Gastroesophageal sphincter (tissue), 4 donors: ENCODE data around the gene RAD9B. TPM values are rescaled to one million over a fixed set of nuclear protein-coding genes. Genes with fewer than 3 reads are reported as not detected.
"Not testable (repeated sequence)": the region's sequence is repeated elsewhere in the genome, so short reads cannot be mapped to it uniquely, and the experiment has no call there.

Source experiments
- ATAC-seq: fragments of 150-250 bp; one replicate; pipeline ENCODE4 v1.9.1; 2016; ENCODE audit warnings: mild to moderate bottlenecking, moderate library complexity
- H3K27ac ChIP-seq, 4 donors: fragments of 200-600 bp; sonication (generic) in 3 of 4; 1 replicate in 3 of 4; 2 replicates in 1 of 4; pipeline ENCODE4 v1.5.1; 2016 to 2019
- H3K27me3 ChIP-seq: fragments of 200-600 bp; sonication (generic); one replicate; pipeline ENCODE4 v1.5.1; 2019
- H3K36me3 ChIP-seq, 2 donors: fragments of 200-600 bp; sonication (generic); one replicate each; pipeline ENCODE4 v1.5.1; 2019; ENCODE audit warnings: control low read depth in 1 of 2
- H3K4me1 ChIP-seq, 3 donors: fragments of 200-600 bp; sonication (generic); 1 replicate in 2 of 3; 2 replicates in 1 of 3; pipeline ENCODE4 v1.5.1; 2016 to 2019; ENCODE audit warnings: control low read depth in 2 of 3
- H3K4me3 ChIP-seq, 2 donors: fragments of 200-600 bp; sonication (generic); one replicate each; pipeline ENCODE4 v1.5.1; 2019; ENCODE audit warnings: mild to moderate bottlenecking in 1 of 2, moderate library complexity in 1 of 2
- H3K9me3 ChIP-seq, 3 donors: fragments of 200-600 bp; sonication (generic); one replicate each; pipeline ENCODE4 v1.5.1; 2017 to 2019; ENCODE audit warnings: control low read depth in 2 of 3
- EP300 ChIP-seq: sonication (generic); formaldehyde crosslinking; IDR thresholded peaks from one replicate; pipeline ENCODE4 v1.6.1; 2017; ENCODE audit warnings: antibody characterized with exemption, mild to moderate bottlenecking
- POLR2A ChIP-seq, 2 donors: fragments of 450-650 bp; IDR thresholded peaks; one replicate each; pipeline ENCODE4 v1.6.1; 2017; ENCODE audit warnings: antibody characterized with exemption in 2 of 2, mild to moderate bottlenecking in 2 of 2, moderate library complexity in 1 of 2
- POLR2AphosphoS5 ChIP-seq: sonication (generic); formaldehyde crosslinking; IDR thresholded peaks from one replicate; pipeline ENCODE4 v1.6.1; 2017; ENCODE audit warnings: antibody characterized with exemption
- WGBS, 2 donors: methylation state at CpG; one replicate each; pipeline ENCODE4 v1.1.5; 2018; ENCODE audit warnings: low coverage in 1 of 2; 5-methylcytosine and 5-hydroxymethylcytosine counted together
- total RNA-seq, 4 donors: library from RNA; depleted of rRNA; stranded (reverse); fragments of >200 nt; gene quantifications; one replicate each; pipeline ENCODE4 v1.1.0, GENCODE V29; 2016
- TF ChIP-seq, protein P1 (sequence below), 4 experiments: fragments of 200-600 bp in 2 of 4; fragments of 450-650 bp in 2 of 4; sonication (generic) in 1 of 4; IDR thresholded peaks; one replicate each; pipeline ENCODE4 v1.5.1; 2017 to 2019; ENCODE audit warnings: antibody characterized with exemption in 4 of 4, mild to moderate bottlenecking in 2 of 4, moderate library complexity in 2 of 4

RAD9B gene
- 1 to 10 TPM; 1.1 to 5.1 (median 1.9) TPM for total RNA-seq

DNA sequence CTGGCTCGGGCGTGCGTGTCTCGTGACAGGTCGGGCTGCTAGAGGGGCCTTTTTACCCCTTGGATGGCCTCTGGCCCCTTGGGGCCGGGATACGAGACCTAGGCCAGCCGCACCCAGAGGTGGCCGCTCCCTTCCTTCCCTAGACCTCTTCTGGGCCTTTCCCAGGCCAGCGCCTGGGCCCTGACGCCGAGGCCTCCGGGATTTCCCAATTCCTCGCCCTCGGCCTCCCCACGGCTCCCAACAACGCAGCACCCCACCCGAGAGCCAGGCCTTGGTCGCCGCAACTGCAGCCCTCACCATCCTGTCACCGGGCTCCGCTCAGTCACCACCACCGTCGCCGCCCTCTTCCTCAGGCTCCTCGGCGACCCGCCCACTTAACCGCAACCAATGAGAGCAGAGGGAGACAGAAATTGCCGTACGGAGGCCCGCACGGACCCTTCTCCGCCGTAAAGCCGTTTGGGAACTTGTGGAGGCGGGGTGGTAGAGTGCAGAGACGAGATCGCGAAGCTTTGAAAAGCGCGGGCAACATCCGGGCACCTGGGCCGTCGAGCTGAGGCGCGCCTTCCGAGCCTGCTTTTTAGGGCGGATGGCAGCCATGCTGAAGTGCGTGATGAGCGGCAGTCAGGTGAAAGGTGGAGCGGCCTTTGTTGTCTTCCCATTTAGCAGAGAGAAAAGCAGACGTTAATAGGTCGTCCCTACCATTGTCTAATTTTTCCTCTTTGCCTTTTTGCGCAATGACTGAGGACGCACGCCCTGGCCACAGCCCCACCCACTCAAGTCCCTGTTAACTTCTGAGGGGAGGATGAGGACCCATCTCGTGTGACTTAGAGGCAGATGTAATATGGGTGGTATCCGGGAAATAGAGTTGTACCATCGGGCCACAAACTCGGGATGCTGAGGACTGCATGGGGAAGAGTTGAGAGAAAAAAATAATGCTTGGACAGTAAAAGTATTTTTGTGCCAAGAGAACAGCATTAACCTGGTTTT, at the start of gene RAD9B, which contains the start of gene VPS29:
Gene RAD9B (plus strand): TSS at position 580 of the 987 bp plus-strand sequence. CDS start 7 bp downstream, at position 587.
Gene VPS29 (minus strand): TSS at position 360 of the 987 bp plus-strand sequence. CDS start 60 bp downstream, at position 300.
- Histone ChIP-seq H3K27ac (peak within 1 kb of the TSS; percentile 84 to 93 (median 92)), H3K4me1 (peaks cover 3 to 48% (median 10%) of the 10 kb centered on the region in 3 donors), H3K27me3 (no peaks in the 10 kb centered on the region), H3K4me3 (peak within 1 kb of the TSS; percentile 71 to 78), H3K36me3 (no peaks in the 10 kb centered on the region), H3K9me3 (no peaks in the 10 kb centered on the region)
- 11 to 12% methylated on average over 15 to 34 of the region's 61 CpGs for whole genome bisulfite sequencing, 2 donors
- ATAC-seq = peak; percentile 96
- TF ChIP-seq POLR2AphosphoS5 = peak; percentile 99
- peak; percentile 85 to 90 for TF ChIP-seq POLR2A (IDR thresholded peaks at IDR 0.05)
- TF ChIP-seq, protein P1, sequence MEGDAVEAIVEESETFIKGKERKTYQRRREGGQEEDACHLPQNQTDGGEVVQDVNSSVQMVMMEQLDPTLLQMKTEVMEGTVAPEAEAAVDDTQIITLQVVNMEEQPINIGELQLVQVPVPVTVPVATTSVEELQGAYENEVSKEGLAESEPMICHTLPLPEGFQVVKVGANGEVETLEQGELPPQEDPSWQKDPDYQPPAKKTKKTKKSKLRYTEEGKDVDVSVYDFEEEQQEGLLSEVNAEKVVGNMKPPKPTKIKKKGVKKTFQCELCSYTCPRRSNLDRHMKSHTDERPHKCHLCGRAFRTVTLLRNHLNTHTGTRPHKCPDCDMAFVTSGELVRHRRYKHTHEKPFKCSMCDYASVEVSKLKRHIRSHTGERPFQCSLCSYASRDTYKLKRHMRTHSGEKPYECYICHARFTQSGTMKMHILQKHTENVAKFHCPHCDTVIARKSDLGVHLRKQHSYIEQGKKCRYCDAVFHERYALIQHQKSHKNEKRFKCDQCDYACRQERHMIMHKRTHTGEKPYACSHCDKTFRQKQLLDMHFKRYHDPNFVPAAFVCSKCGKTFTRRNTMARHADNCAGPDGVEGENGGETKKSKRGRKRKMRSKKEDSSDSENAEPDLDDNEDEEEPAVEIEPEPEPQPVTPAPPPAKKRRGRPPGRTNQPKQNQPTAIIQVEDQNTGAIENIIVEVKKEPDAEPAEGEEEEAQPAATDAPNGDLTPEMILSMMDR (IDR thresholded peaks at IDR 0.05) = peak in 1 of 4 experiments; percentile 14
- TF ChIP-seq EP300 = no peak

DNA sequence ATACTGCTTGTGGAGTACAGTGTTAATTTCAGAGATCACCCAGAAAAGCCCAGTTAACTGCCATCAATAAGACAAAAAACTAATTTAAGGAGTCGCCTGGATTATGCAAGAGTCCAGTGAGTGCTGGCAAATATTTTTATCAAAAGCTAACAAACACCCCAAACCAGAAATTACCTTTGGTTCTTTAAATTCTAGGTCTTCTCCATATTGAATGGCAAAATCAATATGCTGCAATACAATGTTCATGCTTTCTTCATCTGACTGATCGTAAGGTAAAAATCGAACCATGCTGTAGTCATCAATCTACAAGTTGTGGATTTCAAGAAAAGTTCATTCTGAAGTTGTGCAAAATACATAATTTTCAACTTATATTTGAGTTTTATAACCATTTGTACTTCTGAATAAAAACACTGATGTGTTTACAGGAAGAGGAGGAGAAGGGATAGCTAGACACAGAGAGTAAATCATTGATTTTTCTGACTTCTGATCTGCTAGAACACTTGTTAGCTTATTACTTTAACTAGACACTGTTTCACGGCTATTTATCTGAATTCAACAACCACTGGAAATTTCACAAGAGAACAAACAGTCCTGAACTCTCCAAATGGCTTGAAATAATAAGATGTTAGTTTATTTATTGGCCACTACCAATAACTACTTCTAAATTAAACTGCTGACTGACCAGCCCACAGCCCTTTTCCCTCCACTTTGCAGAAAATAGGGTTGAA, 48.4 kb upstream of the RAD9B start:
- Histone ChIP-seq H3K27me3 (no peaks in the 10 kb centered on the region), H3K4me3 (no peak overlapping the region), H3K4me1 (peaks cover 0 to 8% (median 5%) of the 10 kb centered on the region in 3 donors), H3K36me3 (peaks cover 0 to 71% of the 10 kb centered on the region in 2 donors), H3K9me3 (no peaks in the 10 kb centered on the region), H3K27ac (no peak overlapping the region)
- TF ChIP-seq, protein P1 (IDR thresholded peaks at IDR 0.05) = no peak
- TF ChIP-seq POLR2A (IDR thresholded peaks at IDR 0.05) (no peak), EP300 (no peak), POLR2AphosphoS5 (no peak)
- 90 to 97% methylated on average over 4 of the region's 4 CpGs for WGBS, 2 donors
- ATAC-seq = no peak

DNA sequence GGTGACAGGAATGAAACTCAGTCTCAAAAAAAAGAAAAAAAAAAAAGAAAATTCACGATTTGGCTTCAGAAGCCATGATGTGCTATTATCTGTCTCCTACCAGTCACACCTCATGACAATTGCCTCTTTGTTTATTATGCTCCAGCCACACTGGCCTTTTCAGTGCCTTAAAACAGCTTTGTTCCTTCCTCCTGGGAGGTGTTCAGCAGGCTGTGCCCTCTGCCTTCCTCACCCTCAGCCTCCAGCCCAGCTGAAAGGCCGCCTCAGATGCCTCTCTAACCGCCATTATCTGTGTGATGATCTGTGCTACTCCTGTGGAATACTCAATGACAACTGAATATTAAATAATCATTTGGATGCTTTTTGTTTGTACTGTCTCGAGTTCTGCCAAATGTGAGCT, 43.4 kb upstream of the RAD9B start:
- Histone ChIP-seq H3K9me3 (no peaks in the 10 kb centered on the region), H3K36me3 (peaks cover 0 to 100% of the 10 kb centered on the region in 2 donors), H3K4me3 (no peak overlapping the region), H3K27me3 (no peaks in the 10 kb centered on the region), H3K27ac (no peak overlapping the region), H3K4me1 (no peaks in the 10 kb centered on the region)
- 72 to 86% methylated on average over 4 of the region's 4 CpGs for WGBS, 2 donors
- no peak for ATAC-seq
- TF ChIP-seq POLR2A (IDR thresholded peaks at IDR 0.05) (no peak), POLR2AphosphoS5 (no peak), EP300 (no peak)
- TF ChIP-seq, protein P1 (IDR thresholded peaks at IDR 0.05) = no peak

DNA sequence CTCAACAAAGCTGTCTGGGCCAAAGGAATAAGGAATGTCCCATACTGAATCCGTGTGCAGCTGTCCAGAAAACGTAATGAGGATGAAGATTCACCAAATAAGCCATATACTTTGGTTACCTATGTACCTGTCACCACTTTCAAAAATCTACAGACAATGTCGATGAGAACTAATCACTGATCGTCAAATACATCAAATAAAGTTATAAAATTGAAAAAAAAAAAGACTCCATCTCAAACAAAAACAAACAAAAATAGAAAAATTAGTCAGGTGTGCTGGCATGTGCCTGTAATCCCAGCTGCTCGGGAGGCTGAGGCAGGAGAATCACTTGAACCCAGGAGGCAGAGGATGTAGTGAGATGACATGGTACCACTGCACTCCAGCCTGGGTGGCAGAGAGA, 40.9 kb upstream of the RAD9B start:
- not testable (repeated sequence) for H3K27me3 ChIP-seq, H3K4me3 ChIP-seq, H3K27ac ChIP-seq, H3K9me3 ChIP-seq, ATAC-seq, H3K4me1 ChIP-seq
- WGBS, 2 donors = 74 to 83% methylated on average over 1 to 5 of the region's 5 CpGs
- peaks cover 0 to 93% of the 10 kb centered on the region in 2 donors for H3K36me3 ChIP-seq

DNA sequence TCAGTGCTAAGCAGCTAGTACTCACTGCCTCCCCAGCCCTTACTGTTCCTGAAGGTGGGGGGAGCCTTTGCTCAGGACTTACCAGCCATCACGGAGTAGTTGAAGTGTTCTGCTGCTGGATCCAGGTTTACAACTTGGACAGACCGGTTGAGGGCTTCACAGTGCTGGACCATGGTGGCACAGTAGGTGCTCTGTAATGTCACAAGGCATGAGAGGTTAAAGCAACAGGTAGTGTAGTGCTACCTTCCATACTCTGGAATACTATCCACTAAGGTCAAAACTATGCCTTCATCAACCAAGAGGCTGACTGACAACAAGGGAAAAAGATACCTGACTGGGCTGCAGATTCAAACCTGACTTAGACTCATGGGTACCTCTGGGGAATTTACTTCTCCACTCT, 37.1 kb upstream of the RAD9B start:
- no peak for TF ChIP-seq POLR2A (IDR thresholded peaks at IDR 0.05)
- TF ChIP-seq, protein P1 (IDR thresholded peaks at IDR 0.05) = no peak
- TF ChIP-seq POLR2AphosphoS5 = no peak
- no peak for TF ChIP-seq EP300

DNA sequence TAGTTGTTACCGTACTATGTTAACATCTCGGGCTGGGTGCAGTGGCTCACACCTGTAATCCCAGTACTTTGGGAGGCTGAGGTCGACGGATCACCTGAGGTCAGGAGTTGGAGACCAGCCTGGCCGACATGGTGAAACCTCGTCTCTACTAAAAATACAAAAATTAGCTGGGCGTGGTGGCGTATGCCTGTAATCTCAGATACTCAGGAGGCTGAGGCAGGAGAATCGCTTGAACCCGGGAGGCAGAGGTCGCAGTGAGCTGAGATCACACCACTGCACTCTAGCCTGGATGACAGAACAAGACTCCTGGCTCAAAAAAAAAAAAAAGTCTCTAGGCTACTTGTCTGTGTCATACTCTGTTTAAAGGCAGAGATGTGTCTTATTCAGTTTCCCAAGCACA, 36.4 kb upstream of the RAD9B start:
- not testable (repeated sequence) for H3K27me3 ChIP-seq, H3K27ac ChIP-seq, ATAC-seq, H3K9me3 ChIP-seq, H3K4me3 ChIP-seq
- 88 to 89% methylated on average over 5 to 11 of the region's 11 CpGs for WGBS, 2 donors
- Histone ChIP-seq H3K36me3 (peaks cover 0 to 48% of the 10 kb centered on the region in 2 donors), H3K4me1 (peaks cover 4 to 40% (median 9%) of the 10 kb centered on the region in 3 donors)

More for the DNA sequence above, 37.1 kb upstream of the RAD9B start:
- H3K27me3 ChIP-seq = no peaks in the 10 kb centered on the region
- no peaks in the 10 kb centered on the region for H3K9me3 ChIP-seq
- H3K27ac ChIP-seq = no peak overlapping the region
- H3K4me3 ChIP-seq = no peak overlapping the region
- WGBS, 2 donors = 92% methylated on average over 2 of the region's 2 CpGs; no CpG with 5 or more reads in 1 of the 2 donors
- H3K36me3 ChIP-seq = peaks cover 0 to 55% of the 10 kb centered on the region in 2 donors
- H3K4me1 ChIP-seq = peaks cover 4 to 38% (median 9%) of the 10 kb centered on the region in 3 donors
- no peak for ATAC-seq
